Fibroblast of the aortic adventitia (primary cell): ENCODE data around the gene LDLR. TPM values are rescaled to one million over a fixed set of nuclear protein-coding genes. Genes with fewer than 3 reads are reported as not detected.
"Not testable (repeated sequence)": the region's sequence is repeated elsewhere in the genome, so short reads cannot be mapped to it uniquely, and the experiment has no call there.

Experiments used
- DNase-seq: peaks from one replicate; pipeline ENCODE4 v3.0.0-alpha.2; 2010; ENCODE audit warnings: low read depth
- H3K4me3 ChIP-seq: 2 replicates; pipeline ENCODE4 v1.5.1; 2011; ENCODE audit warnings: low read depth, mild to moderate bottlenecking, control low read depth, low read length, moderate library complexity
- total RNA-seq: library from RNA; depleted of rRNA; stranded (reverse); fragments of >200 nt; gene quantifications from 2 replicates; pipeline ENCODE4 v1.2.3, GENCODE V29; 2012; ENCODE audit warnings: low replicate concordance
- TF ChIP-seq, protein P1 (sequence below): IDR thresholded peaks from 2 replicates; pipeline ENCODE4 v1.5.1; 2011; ENCODE audit warnings: mild to moderate bottlenecking, low read length, control low read depth, inconsistent platforms; ENCODE audit not compliant: insufficient read depth

Gene LDLR
- total RNA-seq, 1 donor, result 116 TPM

- TF ChIP-seq, protein P1, sequence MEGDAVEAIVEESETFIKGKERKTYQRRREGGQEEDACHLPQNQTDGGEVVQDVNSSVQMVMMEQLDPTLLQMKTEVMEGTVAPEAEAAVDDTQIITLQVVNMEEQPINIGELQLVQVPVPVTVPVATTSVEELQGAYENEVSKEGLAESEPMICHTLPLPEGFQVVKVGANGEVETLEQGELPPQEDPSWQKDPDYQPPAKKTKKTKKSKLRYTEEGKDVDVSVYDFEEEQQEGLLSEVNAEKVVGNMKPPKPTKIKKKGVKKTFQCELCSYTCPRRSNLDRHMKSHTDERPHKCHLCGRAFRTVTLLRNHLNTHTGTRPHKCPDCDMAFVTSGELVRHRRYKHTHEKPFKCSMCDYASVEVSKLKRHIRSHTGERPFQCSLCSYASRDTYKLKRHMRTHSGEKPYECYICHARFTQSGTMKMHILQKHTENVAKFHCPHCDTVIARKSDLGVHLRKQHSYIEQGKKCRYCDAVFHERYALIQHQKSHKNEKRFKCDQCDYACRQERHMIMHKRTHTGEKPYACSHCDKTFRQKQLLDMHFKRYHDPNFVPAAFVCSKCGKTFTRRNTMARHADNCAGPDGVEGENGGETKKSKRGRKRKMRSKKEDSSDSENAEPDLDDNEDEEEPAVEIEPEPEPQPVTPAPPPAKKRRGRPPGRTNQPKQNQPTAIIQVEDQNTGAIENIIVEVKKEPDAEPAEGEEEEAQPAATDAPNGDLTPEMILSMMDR, result no peak
- peak; percentile 60 for DNase-seq
- H3K4me3 ChIP-seq, result peak overlapping the region; percentile 85
Observed at GRCh38 chr19:11088506-11089253, 583 bp upstream of the LDLR start.

GRCh38 chr19:11090014-11090263, 676 bp downstream of the LDLR start:
- not testable (repeated sequence) for DNase-seq
- H3K4me3 ChIP-seq, result peak overlapping the region; percentile 85

DNA sequence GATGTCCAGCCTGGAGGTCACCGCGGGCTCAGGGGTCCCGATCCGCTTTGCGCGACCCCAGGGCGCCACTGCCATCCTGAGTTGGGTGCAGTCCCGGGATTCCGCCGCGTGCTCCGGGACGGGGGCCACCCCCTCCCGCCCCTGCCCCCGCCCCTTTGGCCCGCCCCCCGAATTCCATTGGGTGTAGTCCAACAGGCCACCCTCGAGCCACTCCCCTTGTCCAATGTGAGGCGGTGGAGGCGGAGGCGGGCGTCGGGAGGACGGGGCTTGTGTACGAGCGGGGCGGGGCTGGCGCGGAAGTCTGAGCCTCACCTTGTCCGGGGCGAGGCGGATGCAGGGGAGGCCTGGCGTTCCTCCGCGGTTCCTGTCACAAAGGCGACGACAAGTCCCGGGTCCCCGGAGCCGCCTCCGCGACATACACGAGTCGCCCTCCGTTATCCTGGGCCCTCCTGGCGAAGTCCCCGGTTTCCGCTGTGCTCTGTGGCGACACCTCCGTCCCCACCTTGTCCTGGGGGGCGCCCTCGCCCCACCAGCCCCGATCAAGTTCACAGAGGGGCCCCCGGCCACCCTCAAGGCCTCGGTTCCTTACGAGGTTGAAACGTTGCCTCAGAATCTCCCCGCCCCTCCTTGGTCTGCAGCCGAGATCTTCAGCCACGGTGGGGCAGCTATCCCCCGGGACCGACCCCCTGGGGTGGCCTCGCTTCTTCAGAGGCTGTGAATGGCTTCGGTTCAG, 1.2 kb downstream of the LDLR start:
- TF ChIP-seq, protein P1, result no peak
- DNase-seq, result peak; percentile 90
- peak overlapping the region; percentile 90 for H3K4me3 ChIP-seq

DNA sequence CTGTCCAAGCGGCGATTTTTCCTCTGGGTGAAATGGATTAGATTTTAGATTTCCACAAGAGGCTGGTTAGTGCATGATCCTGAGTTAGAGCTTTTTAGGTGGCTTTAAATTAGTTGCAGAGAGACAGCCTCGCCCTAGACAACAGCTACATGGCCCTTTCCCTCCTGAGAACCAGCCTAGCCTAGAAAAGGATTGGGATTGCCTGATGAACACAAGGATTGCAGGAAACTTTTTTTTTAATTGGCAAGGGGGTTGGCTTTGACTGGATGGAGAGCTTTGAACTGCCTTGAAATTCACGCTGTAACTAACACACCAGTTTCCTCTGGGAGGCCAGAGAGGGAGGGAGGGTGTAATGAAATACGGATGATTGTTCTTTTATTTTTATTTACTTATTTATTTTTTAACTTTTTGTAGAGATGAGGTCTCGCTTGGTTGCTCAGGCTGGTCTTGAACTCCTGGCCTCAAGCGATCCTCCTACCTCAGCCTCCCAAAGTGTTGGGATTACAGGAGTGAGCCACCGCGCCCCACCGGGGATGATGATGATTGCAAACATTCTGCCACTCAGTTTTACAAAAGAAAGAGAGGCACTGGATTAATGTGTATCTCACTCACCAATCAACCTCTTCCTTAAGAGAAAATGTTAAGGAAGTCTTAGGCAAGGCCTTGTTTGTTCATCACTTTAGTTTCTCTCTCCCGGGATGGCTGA, 1.9 kb downstream of the LDLR start:
- peak; percentile 40 for DNase-seq
- peak overlapping the region; percentile 90 for H3K4me3 ChIP-seq
- TF ChIP-seq, protein P1, result no peak

DNA sequence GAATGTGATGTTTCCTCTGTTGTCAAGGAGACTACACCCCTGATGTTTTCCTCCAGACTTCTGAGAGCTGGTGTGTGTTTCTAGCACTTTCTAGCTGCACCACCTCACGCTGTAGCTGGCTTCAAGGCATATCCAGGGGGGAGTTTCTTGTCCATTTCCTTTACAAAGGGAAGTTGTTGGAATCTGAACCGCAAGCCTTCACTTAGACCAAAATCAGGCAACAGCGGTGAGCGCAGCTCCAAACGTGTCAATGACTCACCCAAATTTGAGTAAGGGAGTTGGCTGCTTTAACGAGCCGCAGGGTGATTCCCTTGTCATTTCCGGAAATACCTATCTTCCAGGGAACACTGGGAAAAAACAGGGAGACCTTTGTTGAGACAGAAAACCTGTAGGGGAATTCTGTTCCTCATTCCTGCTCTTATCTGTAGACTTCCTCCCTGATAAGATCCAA, 2.5 kb downstream of the LDLR start:
- H3K4me3 ChIP-seq, result peak overlapping the region; percentile 90
- peak; percentile 90 for DNase-seq
- TF ChIP-seq, protein P1, result no peak

GRCh38 chr19:11092181-11092538, 2.9 kb downstream of the LDLR start:
- peak overlapping the region; percentile 90 for H3K4me3 ChIP-seq
- DNase-seq, result peak; percentile 61
- TF ChIP-seq, protein P1, result no peak

DNA sequence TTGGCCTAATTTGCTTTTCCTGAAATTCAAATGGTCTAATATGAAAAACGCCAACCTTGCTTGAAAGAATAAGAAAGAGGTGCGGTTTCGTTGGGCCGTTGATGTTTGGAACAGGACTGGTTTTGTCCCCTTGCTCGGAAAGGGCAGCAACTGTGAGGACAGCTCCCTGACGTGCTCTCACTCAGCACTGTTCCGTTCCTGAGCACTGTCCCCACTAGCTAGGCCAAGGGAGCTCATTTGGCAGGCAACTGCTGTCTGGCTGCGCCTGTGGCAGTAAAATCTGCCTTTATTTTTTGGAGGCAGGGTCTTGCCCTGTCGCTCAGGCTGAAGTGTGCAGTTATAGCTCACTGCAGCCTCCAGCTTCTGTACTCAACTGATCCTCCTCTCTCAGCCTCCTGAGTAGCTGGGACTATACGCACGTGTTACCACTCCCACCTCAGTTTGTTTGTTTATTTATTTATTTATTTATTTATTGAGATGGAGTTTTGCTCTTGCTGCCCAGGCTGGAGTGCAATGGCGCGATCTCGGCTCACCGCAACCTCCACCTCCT, 4.5 kb downstream of the LDLR start:
- H3K4me3 ChIP-seq, result no peak overlapping the region
- no peak for DNase-seq
- TF ChIP-seq, protein P1, result no peak
